Measurements from ENCODE around the gene ZNF469.

ZNF469 gene

DNA sequence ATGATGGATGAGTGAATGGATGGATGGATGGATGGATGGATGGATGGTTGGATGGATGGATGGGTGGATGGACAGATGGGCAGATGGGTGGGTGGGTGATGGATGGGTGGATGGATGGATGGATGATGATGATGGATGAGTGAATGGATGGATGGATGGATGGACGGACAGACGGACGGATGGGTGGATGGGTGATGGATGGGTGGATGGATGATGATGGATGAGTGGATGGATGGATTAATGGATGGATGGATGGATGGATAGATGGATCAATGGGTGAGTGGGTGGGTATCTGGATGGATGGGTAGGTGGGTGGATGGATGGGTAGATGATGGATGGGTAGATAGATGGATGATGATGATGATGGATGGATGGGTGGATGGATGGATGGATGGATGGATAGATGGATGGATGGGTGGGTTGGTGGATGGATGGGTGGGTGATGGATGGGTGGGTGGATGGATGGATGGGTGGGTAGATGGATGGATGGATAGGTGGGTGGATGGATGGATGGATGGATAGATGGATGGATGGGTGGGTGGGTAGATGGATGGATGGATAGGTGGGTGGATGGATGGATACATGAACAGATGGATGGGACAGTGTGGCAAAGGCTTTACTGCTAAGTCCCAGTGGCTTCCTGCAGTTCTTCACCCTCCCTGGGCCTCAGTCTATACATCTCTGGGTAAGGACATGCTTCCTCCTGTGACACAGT is 40.1 kb downstream of the ZNF469 start:
- H3K36me3 ChIP-seq (ENCODE audit: insufficient read depth, low read length): no peaks in the 10 kb centered on the region
- no peak overlapping the region for H3K4me3 ChIP-seq
- TF ChIP-seq EZH2 (IDR thresholded peaks at IDR 0.05) (no peak), FOXP2 (optimal IDR thresholded peaks at IDR 0.05; ENCODE audit: control extremely low read depth, extremely low read length, insufficient read depth) (no peak), POLR2AphosphoS5 (IDR thresholded peaks at IDR 0.05; ENCODE audit: borderline replicate concordance, low read depth, low read length) (no peak)
- no peak for DNase-seq (ENCODE audit: low read depth, low spot score)
- no peak overlapping the region for H3K9ac ChIP-seq (ENCODE audit: insufficient read length)
- H3K9me3 ChIP-seq (ENCODE audit: low read depth, low read length): no peaks in the 10 kb centered on the region
- H3K27ac ChIP-seq: no peak overlapping the region

DNA sequence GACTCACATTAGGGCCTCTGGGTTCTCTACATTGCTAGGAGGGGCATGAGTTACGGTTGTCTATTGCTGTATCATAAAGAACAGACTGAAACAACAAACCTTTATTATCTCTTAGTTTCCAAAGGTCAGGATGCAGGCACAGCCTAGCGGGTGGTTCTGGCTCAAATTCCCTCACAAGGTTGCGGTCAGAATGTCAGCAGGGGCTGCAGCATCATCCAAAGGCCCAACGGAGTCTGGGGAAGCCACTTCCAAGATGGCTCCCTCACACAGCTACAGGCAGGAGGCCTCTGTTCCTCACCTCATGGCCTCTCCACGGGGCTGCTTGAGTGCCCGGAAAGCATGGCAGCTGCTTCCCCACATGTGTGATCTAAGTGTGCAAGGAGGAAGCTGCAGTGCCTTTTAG is 40.7 kb downstream of the ZNF469 start:
- Histone ChIP-seq H3K9ac (ENCODE audit: insufficient read length) (no peak overlapping the region), H3K36me3 (ENCODE audit: insufficient read depth, low read length) (no peaks in the 10 kb centered on the region), H3K27ac (no peak overlapping the region), H3K4me3 (no peak overlapping the region), H3K9me3 (ENCODE audit: low read depth, low read length) (no peaks in the 10 kb centered on the region)
- DNase-seq (ENCODE audit: low read depth, low spot score): no peak
- TF ChIP-seq EZH2 (IDR thresholded peaks at IDR 0.05) (no peak), FOXP2 (optimal IDR thresholded peaks at IDR 0.05; ENCODE audit: control extremely low read depth, extremely low read length, insufficient read depth) (no peak), POLR2AphosphoS5 (IDR thresholded peaks at IDR 0.05; ENCODE audit: borderline replicate concordance, low read depth, low read length) (no peak)

DNA sequence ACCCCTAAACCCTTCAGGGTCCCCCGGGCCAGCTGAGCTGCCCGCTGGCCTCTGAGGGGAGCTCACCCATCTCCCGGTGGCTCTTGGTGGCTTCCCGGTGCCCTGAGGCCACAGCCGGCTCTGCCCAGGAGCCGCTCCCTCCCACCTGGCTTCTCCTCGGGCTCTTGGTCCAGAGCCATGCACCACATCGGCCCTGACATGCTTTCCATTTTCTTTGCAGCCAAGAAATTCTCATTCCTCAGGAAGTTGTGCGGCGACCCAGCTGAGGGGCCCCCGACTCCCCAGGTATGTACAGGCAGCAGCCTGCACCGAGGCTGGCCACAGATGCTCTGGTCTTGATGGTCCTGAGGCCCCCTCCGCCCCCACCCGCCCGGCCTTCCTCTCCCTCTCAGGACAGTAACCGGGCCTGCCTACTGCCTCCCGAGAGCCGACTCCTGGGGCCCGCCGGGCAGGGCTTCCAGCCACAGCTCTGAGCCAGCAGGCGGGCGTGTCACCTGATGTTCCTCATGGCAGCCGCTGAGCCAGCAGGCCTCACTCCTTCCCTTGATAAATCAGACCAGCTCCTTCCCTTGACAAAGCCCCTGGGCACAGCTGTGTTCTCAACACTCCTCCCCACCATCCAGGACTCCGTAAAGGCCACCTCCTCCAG is 42.0 kb downstream of the ZNF469 start:
- no peaks in the 10 kb centered on the region for H3K9me3 ChIP-seq (ENCODE audit: low read depth, low read length)
- DNase-seq (ENCODE audit: low read depth, low spot score): no peak
- H3K4me3 ChIP-seq: no peak overlapping the region
- no peak for TF ChIP-seq FOXP2 (optimal IDR thresholded peaks at IDR 0.05; ENCODE audit: control extremely low read depth, extremely low read length, insufficient read depth)
- no peak for TF ChIP-seq EZH2 (IDR thresholded peaks at IDR 0.05)
- no peak for TF ChIP-seq POLR2AphosphoS5 (IDR thresholded peaks at IDR 0.05; ENCODE audit: borderline replicate concordance, low read depth, low read length)
- no peaks in the 10 kb centered on the region for H3K36me3 ChIP-seq (ENCODE audit: insufficient read depth, low read length)
- no peak overlapping the region for H3K9ac ChIP-seq (ENCODE audit: insufficient read length)
- no peak overlapping the region for H3K27ac ChIP-seq

DNA sequence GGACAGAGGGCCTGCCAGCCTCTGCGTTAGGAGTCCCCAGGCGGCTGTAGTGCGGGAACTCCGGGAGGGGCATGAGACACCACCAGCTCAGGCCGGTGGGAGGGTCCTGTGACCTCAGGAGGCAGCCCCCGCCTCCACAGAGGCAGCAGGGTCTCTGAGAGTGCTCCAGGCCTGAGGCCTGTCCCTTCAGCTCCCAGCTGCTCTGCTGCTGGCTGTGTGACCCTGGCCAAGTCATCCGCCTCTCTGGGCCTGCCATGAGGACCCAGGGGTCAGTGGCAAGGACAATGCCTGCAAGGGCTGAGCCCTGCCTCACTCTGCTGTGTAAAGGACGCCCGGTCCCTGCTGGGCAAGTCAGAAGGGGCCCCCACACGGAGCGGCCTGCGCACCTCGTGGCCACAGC is 43.3 kb downstream of the ZNF469 start:
- H3K36me3 ChIP-seq (ENCODE audit: insufficient read depth, low read length): no peaks in the 10 kb centered on the region
- no peak for DNase-seq (ENCODE audit: low read depth, low spot score)
- H3K27ac ChIP-seq: no peak overlapping the region
- TF ChIP-seq POLR2AphosphoS5 (IDR thresholded peaks at IDR 0.05; ENCODE audit: borderline replicate concordance, low read depth, low read length): no peak
- no peak for TF ChIP-seq EZH2 (IDR thresholded peaks at IDR 0.05)
- H3K4me3 ChIP-seq: no peak overlapping the region
- H3K9me3 ChIP-seq (ENCODE audit: low read depth, low read length): no peaks in the 10 kb centered on the region
- no peak overlapping the region for H3K9ac ChIP-seq (ENCODE audit: insufficient read length)

DNA sequence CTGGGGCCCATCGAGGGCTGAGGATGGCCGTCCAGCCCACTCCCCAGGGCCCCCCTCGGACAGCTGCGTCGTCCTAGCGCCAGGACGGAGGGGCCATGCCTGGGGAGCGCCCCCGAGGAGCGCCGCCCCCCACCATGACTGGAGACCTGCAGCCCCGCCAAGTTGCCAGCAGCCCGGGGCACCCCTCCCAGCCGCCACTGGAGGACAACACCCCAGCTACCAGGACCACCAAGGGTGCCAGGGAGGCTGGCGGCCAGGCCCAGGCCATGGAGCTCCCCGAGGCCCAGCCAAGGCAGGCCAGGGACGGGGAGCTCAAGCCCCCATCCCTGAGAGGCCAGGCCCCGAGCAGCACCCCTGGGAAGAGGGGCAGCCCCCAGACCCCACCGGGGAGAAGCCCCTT is 44.6 kb downstream of the ZNF469 start:
- Histone ChIP-seq H3K9ac (ENCODE audit: insufficient read length) (no peak overlapping the region), H3K27ac (no peak overlapping the region), H3K9me3 (ENCODE audit: low read depth, low read length) (no peaks in the 10 kb centered on the region), H3K4me3 (no peak overlapping the region), H3K36me3 (ENCODE audit: insufficient read depth, low read length) (no peaks in the 10 kb centered on the region)
- TF ChIP-seq POLR2AphosphoS5 (IDR thresholded peaks at IDR 0.05; ENCODE audit: borderline replicate concordance, low read depth, low read length): no peak
- no peak for DNase-seq (ENCODE audit: low read depth, low spot score)

DNA sequence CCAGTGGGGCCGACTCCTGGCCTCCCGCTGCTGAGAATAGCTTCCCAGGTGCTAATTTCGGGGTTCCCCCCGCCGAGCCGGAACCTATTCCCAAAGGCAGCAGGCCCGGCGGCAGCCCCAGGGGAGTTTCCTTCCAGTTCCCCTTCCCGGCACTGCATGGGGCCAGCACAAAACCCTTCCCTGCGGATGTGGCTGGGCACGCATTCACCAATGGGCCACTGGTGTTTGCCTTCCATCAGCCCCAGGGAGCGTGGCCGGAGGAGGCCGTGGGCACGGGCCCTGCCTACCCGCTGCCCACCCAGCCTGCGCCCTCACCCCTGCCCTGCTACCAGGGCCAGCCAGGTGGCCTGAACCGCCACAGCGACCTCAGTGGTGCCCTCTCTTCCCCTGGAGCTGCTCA is 45.4 kb downstream of the ZNF469 start:
- no peak overlapping the region for H3K4me3 ChIP-seq
- TF ChIP-seq POLR2AphosphoS5 (IDR thresholded peaks at IDR 0.05; ENCODE audit: borderline replicate concordance, low read depth, low read length) (no peak), FOXP2 (optimal IDR thresholded peaks at IDR 0.05; ENCODE audit: control extremely low read depth, extremely low read length, insufficient read depth) (no peak)
- H3K9ac ChIP-seq (ENCODE audit: insufficient read length): no peak overlapping the region
- no peak for DNase-seq (ENCODE audit: low read depth, low spot score)
- H3K9me3 ChIP-seq (ENCODE audit: low read depth, low read length): no peaks in the 10 kb centered on the region
- H3K36me3 ChIP-seq (ENCODE audit: insufficient read depth, low read length): no peaks in the 10 kb centered on the region
- no peak overlapping the region for H3K27ac ChIP-seq

DNA sequence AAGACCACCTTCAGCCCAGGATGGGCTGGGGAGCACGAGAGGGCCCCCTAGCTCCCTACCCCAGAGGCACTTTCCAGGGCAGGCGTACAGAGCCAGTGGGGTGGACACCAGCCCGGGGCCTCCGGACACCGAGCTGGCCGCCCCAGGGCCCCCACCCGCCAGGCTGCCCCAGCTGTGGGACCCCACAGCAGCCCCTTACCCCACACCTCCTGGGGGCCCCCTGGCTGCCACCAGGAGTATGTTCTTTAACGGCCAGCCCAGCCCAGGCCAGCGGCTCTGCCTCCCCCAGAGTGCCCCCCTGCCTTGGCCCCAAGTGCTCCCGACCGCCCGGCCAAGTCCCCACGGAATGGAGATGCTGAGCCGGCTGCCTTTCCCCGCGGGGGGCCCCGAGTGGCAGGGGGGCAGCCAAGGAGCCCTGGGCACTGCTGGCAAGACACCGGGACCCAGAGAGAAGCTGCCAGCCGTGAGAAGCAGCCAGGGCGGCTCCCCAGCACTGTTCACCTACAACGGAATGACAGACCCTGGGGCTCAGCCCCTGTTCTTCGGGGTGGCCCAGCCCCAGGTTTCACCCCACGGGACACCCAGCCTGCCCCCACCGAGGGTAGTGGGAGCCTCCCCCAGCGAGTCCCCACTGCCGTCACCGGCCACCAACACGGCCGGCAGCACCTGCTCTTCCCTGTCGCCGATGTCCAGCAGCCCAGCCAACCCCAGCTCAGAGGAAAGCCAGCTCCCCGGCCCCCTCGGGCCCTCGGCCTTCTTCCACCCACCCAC is 46.0 kb downstream of the ZNF469 start:
- no peak for DNase-seq (ENCODE audit: low read depth, low spot score)
- Histone ChIP-seq H3K9me3 (ENCODE audit: low read depth, low read length) (no peaks in the 10 kb centered on the region), H3K9ac (ENCODE audit: insufficient read length) (no peak overlapping the region), H3K27ac (no peak overlapping the region), H3K36me3 (ENCODE audit: insufficient read depth, low read length) (no peaks in the 10 kb centered on the region), H3K4me3 (no peak overlapping the region)
- TF ChIP-seq EZH2 (IDR thresholded peaks at IDR 0.05) (no peak), FOXP2 (optimal IDR thresholded peaks at IDR 0.05; ENCODE audit: control extremely low read depth, extremely low read length, insufficient read depth) (no peak)

DNA sequence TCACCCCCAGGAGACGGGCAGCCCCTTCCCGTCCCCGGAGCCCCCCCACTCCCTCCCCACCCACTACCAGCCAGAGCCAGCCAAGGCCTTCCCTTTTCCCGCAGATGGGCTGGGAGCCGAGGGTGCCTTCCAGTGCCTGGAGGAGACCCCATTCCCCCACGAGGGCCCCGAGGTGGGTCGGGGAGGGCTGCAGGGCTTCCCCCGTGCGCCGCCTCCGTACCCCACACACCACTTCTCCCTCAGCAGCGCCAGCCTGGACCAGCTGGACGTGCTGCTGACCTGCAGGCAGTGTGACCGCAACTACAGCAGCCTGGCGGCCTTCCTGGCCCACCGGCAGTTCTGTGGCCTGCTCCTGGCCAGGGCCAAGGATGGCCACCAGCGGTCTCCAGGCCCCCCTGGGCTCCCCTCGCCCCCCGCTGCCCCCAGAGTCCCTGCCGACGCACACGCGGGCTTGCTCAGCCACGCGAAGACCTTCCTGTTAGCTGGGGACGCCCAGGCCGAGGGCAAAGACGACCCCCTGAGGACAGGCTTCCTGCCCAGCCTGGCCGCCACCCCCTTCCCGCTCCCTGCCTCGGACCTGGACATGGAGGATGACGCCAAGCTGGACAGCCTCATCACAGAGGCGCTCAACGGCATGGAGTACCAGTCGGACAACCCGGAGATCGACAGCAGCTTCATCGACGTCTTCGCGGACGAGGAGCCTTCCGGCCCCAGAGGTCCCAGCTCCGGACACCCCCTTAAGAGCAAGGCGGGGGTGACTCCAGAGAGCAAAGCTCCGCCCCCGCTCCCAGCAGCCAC is 46.8 kb downstream of the ZNF469 start:
- H3K27ac ChIP-seq: no peak overlapping the region
- H3K4me3 ChIP-seq: no peak overlapping the region
- DNase-seq (ENCODE audit: low read depth, low spot score): no peak
- no peak overlapping the region for H3K9ac ChIP-seq (ENCODE audit: insufficient read length)
- no peaks in the 10 kb centered on the region for H3K9me3 ChIP-seq (ENCODE audit: low read depth, low read length)
- no peaks in the 10 kb centered on the region for H3K36me3 ChIP-seq (ENCODE audit: insufficient read depth, low read length)
- TF ChIP-seq POLR2AphosphoS5 (IDR thresholded peaks at IDR 0.05; ENCODE audit: borderline replicate concordance, low read depth, low read length) (no peak), EZH2 (IDR thresholded peaks at IDR 0.05) (no peak), FOXP2 (optimal IDR thresholded peaks at IDR 0.05; ENCODE audit: control extremely low read depth, extremely low read length, insufficient read depth) (no peak)

All from SK-N-MC (cell line).